Uterus (tissue), 2 donors: ENCODE data around the gene TAT.
"Not testable (repeated sequence)": the region's sequence is repeated elsewhere in the genome, so short reads cannot be mapped to it uniquely, and the experiment has no call there.

Source experiments
- POLR2A ChIP-seq, 2 donors: fragments of 450-650 bp; IDR thresholded peaks; one replicate each; pipeline ENCODE4 v1.6.1; 2016; ENCODE audit warnings: antibody characterized with exemption in 2 of 2, mild to moderate bottlenecking in 1 of 2, moderate library complexity in 1 of 2
- TF ChIP-seq, protein P1 (sequence below), 4 experiments: fragments of 200-600 bp in 2 of 4; fragments of 450-650 bp in 2 of 4; sonication (generic) in 2 of 4; IDR thresholded peaks; one replicate each; pipeline ENCODE4 v1.5.1; 2016 to 2019; ENCODE audit warnings: antibody characterized with exemption in 4 of 4, mild to moderate bottlenecking in 2 of 4, moderate library complexity in 1 of 4

DNA sequence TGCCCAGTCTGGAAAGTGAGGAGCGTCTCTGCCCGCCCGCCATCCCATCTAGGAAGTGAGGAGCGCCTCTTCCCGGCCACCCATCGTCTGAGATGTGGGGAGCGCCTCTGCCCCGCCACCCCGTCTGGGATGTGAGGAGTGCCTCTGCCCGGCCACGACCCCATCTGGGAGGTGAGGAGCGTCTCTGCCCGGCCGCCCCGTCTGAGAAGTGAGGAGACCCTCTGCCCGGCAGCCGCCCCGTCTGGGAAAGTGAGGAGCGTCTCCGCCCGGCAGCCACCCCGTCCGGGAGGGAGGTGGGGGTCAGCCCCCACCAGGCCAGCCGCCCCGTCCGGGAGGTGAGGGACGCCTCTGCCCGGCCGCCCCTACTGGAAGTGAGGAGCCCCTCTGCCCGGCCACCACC, 12.4 kb upstream of the TAT start:
- TF ChIP-seq, protein P1, sequence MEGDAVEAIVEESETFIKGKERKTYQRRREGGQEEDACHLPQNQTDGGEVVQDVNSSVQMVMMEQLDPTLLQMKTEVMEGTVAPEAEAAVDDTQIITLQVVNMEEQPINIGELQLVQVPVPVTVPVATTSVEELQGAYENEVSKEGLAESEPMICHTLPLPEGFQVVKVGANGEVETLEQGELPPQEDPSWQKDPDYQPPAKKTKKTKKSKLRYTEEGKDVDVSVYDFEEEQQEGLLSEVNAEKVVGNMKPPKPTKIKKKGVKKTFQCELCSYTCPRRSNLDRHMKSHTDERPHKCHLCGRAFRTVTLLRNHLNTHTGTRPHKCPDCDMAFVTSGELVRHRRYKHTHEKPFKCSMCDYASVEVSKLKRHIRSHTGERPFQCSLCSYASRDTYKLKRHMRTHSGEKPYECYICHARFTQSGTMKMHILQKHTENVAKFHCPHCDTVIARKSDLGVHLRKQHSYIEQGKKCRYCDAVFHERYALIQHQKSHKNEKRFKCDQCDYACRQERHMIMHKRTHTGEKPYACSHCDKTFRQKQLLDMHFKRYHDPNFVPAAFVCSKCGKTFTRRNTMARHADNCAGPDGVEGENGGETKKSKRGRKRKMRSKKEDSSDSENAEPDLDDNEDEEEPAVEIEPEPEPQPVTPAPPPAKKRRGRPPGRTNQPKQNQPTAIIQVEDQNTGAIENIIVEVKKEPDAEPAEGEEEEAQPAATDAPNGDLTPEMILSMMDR (IDR thresholded peaks at IDR 0.05) = not testable (repeated sequence)
- TF ChIP-seq POLR2A (IDR thresholded peaks at IDR 0.05) = not testable (repeated sequence)
